ENCODE results near the gene SAP30L.

The SAP30L gene

DNA sequence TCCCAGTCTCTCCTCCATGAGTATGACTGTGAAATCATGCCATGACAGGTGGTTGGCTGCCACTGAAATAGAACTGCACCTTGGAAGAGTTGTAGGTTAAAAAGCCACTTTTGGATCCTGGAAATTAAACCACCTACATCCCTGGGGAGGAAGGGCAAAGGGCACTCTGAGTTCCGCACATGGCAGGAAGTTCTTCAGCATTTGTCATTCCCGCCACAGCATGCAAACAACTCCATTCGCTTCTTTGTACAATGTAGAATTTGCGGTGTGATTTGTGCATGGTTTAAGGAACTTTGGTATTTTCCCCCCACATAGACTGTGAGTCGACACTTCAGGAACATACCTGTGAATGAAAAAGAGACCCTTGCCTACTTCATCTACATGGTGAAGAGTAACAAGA, 9.8 kb downstream of the SAP30L start:
- no peaks in the 10 kb centered on the region for H3K9me3 ChIP-seq
- H3K4me3 ChIP-seq (ENCODE audit: low read depth in 1 of 2, low read length in 1 of 2), result no peak overlapping the region
- H3K27me3 ChIP-seq, result no peaks in the 10 kb centered on the region
- H3K36me3 ChIP-seq, result peaks cover 98% of the 10 kb centered on the region
- no peak overlapping the region for H3K27ac ChIP-seq
- TF ChIP-seq, protein P1, sequence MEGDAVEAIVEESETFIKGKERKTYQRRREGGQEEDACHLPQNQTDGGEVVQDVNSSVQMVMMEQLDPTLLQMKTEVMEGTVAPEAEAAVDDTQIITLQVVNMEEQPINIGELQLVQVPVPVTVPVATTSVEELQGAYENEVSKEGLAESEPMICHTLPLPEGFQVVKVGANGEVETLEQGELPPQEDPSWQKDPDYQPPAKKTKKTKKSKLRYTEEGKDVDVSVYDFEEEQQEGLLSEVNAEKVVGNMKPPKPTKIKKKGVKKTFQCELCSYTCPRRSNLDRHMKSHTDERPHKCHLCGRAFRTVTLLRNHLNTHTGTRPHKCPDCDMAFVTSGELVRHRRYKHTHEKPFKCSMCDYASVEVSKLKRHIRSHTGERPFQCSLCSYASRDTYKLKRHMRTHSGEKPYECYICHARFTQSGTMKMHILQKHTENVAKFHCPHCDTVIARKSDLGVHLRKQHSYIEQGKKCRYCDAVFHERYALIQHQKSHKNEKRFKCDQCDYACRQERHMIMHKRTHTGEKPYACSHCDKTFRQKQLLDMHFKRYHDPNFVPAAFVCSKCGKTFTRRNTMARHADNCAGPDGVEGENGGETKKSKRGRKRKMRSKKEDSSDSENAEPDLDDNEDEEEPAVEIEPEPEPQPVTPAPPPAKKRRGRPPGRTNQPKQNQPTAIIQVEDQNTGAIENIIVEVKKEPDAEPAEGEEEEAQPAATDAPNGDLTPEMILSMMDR (IDR thresholded peaks at IDR 0.05), result no peak
- no peaks in the 10 kb centered on the region for H3K4me1 ChIP-seq (ENCODE audit: control insufficient read depth in 1 of 2, insufficient read depth in 1 of 2, low read depth in 1 of 2, low read length in 1 of 2)

GRCh38 chr5:154456540-154456939, 10.7 kb downstream of the SAP30L start:
- Histone ChIP-seq H3K4me1 (ENCODE audit: control insufficient read depth in 1 of 2, insufficient read depth in 1 of 2, low read depth in 1 of 2, low read length in 1 of 2) (no peaks in the 10 kb centered on the region), H3K27ac (no peak overlapping the region), H3K36me3 (peaks cover 96% of the 10 kb centered on the region), H3K27me3 (no peaks in the 10 kb centered on the region), H3K9me3 (no peaks in the 10 kb centered on the region), H3K4me3 (ENCODE audit: low read depth in 1 of 2, low read length in 1 of 2) (no peak overlapping the region)
- TF ChIP-seq, protein P1 (IDR thresholded peaks at IDR 0.05), result no peak

GRCh38 chr5:154459015-154459414, 13.2 kb downstream of the SAP30L start:
- peaks cover 72% of the 10 kb centered on the region for H3K36me3 ChIP-seq
- TF ChIP-seq, protein P1 (IDR thresholded peaks at IDR 0.05), result no peak

DNA sequence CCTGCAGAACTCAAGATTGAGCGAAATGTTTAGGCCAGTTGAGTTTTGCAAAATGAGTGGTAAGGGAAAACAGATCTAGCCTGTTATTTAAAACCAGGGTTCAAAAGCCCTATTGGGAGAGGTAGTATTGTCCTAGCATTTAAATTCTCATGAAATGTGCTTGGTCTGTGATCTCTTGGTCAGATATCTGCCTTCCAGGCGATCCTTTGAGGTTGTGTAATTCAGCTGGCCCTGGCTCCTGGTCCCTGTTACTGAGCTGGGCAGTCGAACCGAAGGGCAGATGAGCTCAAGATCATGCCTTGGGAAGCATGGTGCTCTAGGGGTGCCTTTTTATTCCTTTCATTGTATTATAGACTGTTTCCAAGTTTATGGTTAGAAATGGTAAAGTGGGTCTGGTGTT, 14.4 kb downstream of the SAP30L start:
- H3K4me3 ChIP-seq (ENCODE audit: low read depth in 1 of 2, low read length in 1 of 2), result no peak overlapping the region
- TF ChIP-seq, protein P1 (IDR thresholded peaks at IDR 0.05), result no peak
- H3K27me3 ChIP-seq, result no peaks in the 10 kb centered on the region
- peaks cover 4% of the 10 kb centered on the region in 2 experiments for H3K4me1 ChIP-seq (ENCODE audit: control insufficient read depth in 1 of 2, insufficient read depth in 1 of 2, low read depth in 1 of 2, low read length in 1 of 2)
- H3K36me3 ChIP-seq, result peaks cover 60% of the 10 kb centered on the region
- H3K27ac ChIP-seq, result no peak overlapping the region
- no peaks in the 10 kb centered on the region for H3K9me3 ChIP-seq

More at GRCh38 chr5:154459015-154459414, 13.2 kb downstream of the SAP30L start:
- no peaks in the 10 kb centered on the region for H3K27me3 ChIP-seq
- H3K9me3 ChIP-seq, result no peaks in the 10 kb centered on the region
- H3K27ac ChIP-seq, result no peak overlapping the region
- H3K4me1 ChIP-seq (ENCODE audit: control insufficient read depth in 1 of 2, insufficient read depth in 1 of 2, low read depth in 1 of 2, low read length in 1 of 2), result no peaks in the 10 kb centered on the region
- no peak overlapping the region for H3K4me3 ChIP-seq (ENCODE audit: low read depth in 1 of 2, low read length in 1 of 2)

GRCh38 chr5:154461531-154461930, 15.7 kb downstream of the SAP30L start:
- Histone ChIP-seq H3K36me3 (peaks cover 47% of the 10 kb centered on the region), H3K4me3 (ENCODE audit: low read depth in 1 of 2, low read length in 1 of 2) (no peak overlapping the region), H3K4me1 (ENCODE audit: control insufficient read depth in 1 of 2, insufficient read depth in 1 of 2, low read depth in 1 of 2, low read length in 1 of 2) (peaks cover 7 to 13% of the 10 kb centered on the region in 2 experiments), H3K27ac (no peak overlapping the region), H3K9me3 (no peaks in the 10 kb centered on the region), H3K27me3 (peaks cover 2% of the 10 kb centered on the region)
- TF ChIP-seq, protein P1 (IDR thresholded peaks at IDR 0.05), result no peak

- H3K27me3 ChIP-seq, result peaks cover 20% of the 10 kb centered on the region
- peaks cover 19% of the 10 kb centered on the region for H3K36me3 ChIP-seq
- no peak overlapping the region for H3K27ac ChIP-seq
- TF ChIP-seq, protein P1 (IDR thresholded peaks at IDR 0.05), result no peak
- H3K4me1 ChIP-seq (ENCODE audit: control insufficient read depth in 1 of 2, insufficient read depth in 1 of 2, low read depth in 1 of 2, low read length in 1 of 2), result peaks cover 7 to 13% of the 10 kb centered on the region in 2 experiments
- H3K9me3 ChIP-seq, result no peaks in the 10 kb centered on the region
- H3K4me3 ChIP-seq (ENCODE audit: low read depth in 1 of 2, low read length in 1 of 2), result no peak overlapping the region
Measured at GRCh38 chr5:154464438-154464837, 18.6 kb downstream of the SAP30L start.

All from neutrophil (primary cell).